Left ventricle myocardium inferior (tissue), 1 donor: Measurements from ENCODE around the gene ESYT2. TPM values are rescaled to one million over a fixed set of nuclear protein-coding genes. Genes with fewer than 3 reads are reported as not detected.

Experiments used
- DNase-seq: peaks from one replicate; pipeline ENCODE4 v3.0.0-alpha.2; 2020
- H3K27ac ChIP-seq: fragments of 200-600 bp; replicated peaks from 2 replicates; pipeline ENCODE4 v1.8.0; 2021
- H3K27me3 ChIP-seq: fragments of 200-600 bp; 2 replicates; pipeline ENCODE4 v1.8.0; 2021; ENCODE audit warnings: low read depth
- H3K36me3 ChIP-seq: fragments of 200-600 bp; 2 replicates; pipeline ENCODE4 v1.8.0; 2021
- H3K4me1 ChIP-seq: fragments of 200-600 bp; 2 replicates; pipeline ENCODE4 v1.8.0; 2021
- H3K4me3 ChIP-seq: fragments of 200-600 bp; 2 replicates; pipeline ENCODE4 v1.8.0; 2021; ENCODE audit warnings: mild to moderate bottlenecking, moderate library complexity
- H3K9me3 ChIP-seq: fragments of 200-600 bp; replicated peaks from 2 replicates; pipeline ENCODE4 v1.8.0; 2021
- CTCF ChIP-seq: fragments of 200-600 bp; IDR thresholded peaks from 2 replicates; pipeline ENCODE4 v1.8.0; 2021; ENCODE audit warnings: antibody characterized with exemption, mild to moderate bottlenecking, borderline replicate concordance
- intact Hi-C: fragments of 100-400 bp; cut with micrococcal nuclease; formaldehyde crosslinking; loops from one replicate; pipeline ENCODE4 v1.11.0; 2022
- total RNA-seq: library from RNA; stranded (reverse); fragmentation: NEBNext Ultra II Directional; extraction: Animal tissue kit (Norgen Biotek cat#: 25700); gene quantifications from one replicate; pipeline ENCODE4 v1.2.1, GENCODE V29; 2021
- donor health status: DM: no; HTN: yes; CAD: no; lungs with severe emphysema.

The ESYT2 gene
- total RNA-seq, 1 donor from 2014 or later: 41.1 TPM

GRCh38 chr7:158824028-158824427, 5.3 kb downstream of the ESYT2 start:
- intact Hi-C loops: no loop called here
- no peak for DNase-seq
- peak overlapping the region; percentile 100 for H3K27ac ChIP-seq
- H3K4me3 ChIP-seq: no peak overlapping the region
- no peaks in the 10 kb centered on the region for H3K9me3 ChIP-seq
- no peak for TF ChIP-seq CTCF
- no peaks in the 10 kb centered on the region for H3K27me3 ChIP-seq
- peaks cover 97% of the 10 kb centered on the region for H3K4me1 ChIP-seq
- no peaks in the 10 kb centered on the region for H3K36me3 ChIP-seq

- Histone ChIP-seq H3K27ac (peak overlapping the region; percentile 96), H3K4me1 (peaks cover 97% of the 10 kb centered on the region), H3K9me3 (no peaks in the 10 kb centered on the region), H3K4me3 (peak overlapping the region; percentile 36), H3K27me3 (no peaks in the 10 kb centered on the region), H3K36me3 (no peaks in the 10 kb centered on the region)
- no peak for TF ChIP-seq CTCF
- no peak for DNase-seq
- intact Hi-C loops: no loop called here
Observed at GRCh38 chr7:158821171-158822031, 7.9 kb downstream of the ESYT2 start.

GRCh38 chr7:158820656-158821055, 8.7 kb downstream of the ESYT2 start:
- no peaks in the 10 kb centered on the region for H3K27me3 ChIP-seq
- H3K36me3 ChIP-seq: no peaks in the 10 kb centered on the region
- H3K9me3 ChIP-seq: no peaks in the 10 kb centered on the region
- H3K4me3 ChIP-seq: peak overlapping the region; percentile 36
- intact Hi-C loops: no loop called here
- no peak for DNase-seq
- TF ChIP-seq CTCF: no peak
- H3K27ac ChIP-seq: peak overlapping the region; percentile 96
- peaks cover 97% of the 10 kb centered on the region for H3K4me1 ChIP-seq

GRCh38 chr7:158819571-158820203, 9.6 kb downstream of the ESYT2 start:
- no peak for TF ChIP-seq CTCF
- intact Hi-C loops: loop anchor here (5.0 kb wide), 1 partner anchor 37 kb away; no protein-coding TSS in a partner anchor
- peaks cover 97% of the 10 kb centered on the region for H3K4me1 ChIP-seq

GRCh38 chr7:158818325-158819213, 10.7 kb downstream of the ESYT2 start:
- Histone ChIP-seq H3K9me3 (no peaks in the 10 kb centered on the region), H3K4me1 (peaks cover 91% of the 10 kb centered on the region), H3K27ac (peak overlapping the region; percentile 96), H3K36me3 (no peaks in the 10 kb centered on the region), H3K27me3 (no peaks in the 10 kb centered on the region), H3K4me3 (peak overlapping the region; percentile 51)
- DNase-seq: peak; percentile 87
- intact Hi-C loops: loop anchor here (5.0 kb wide), 1 partner anchor 36 kb away; no protein-coding TSS in a partner anchor
- TF ChIP-seq CTCF: no peak

More at GRCh38 chr7:158819571-158820203, 9.6 kb downstream of the ESYT2 start:
- peak overlapping the region; percentile 96 for H3K27ac ChIP-seq
- DNase-seq: no peak
- no peaks in the 10 kb centered on the region for H3K9me3 ChIP-seq
- no peak overlapping the region for H3K4me3 ChIP-seq
- no peaks in the 10 kb centered on the region for H3K36me3 ChIP-seq
- no peaks in the 10 kb centered on the region for H3K27me3 ChIP-seq
